Breast epithelium (tissue), 4 donors: ENCODE data around the gene SERINC5. TPM values are rescaled to one million over a fixed set of nuclear protein-coding genes. Genes with fewer than 3 reads are reported as not detected.

Experiments used
- DNase-seq, 2 donors: peaks; one replicate each; pipeline ENCODE4 v3.0.0-alpha.2; 2019; ENCODE audit warnings: low spot score in 2 of 2
- H3K27ac ChIP-seq, 2 donors: fragments of 200-600 bp; sonication (generic) in 1 of 2; one replicate each; pipeline ENCODE4 v1.5.1; 2016 to 2019; ENCODE audit warnings: mild to moderate bottlenecking in 1 of 2
- H3K27me3 ChIP-seq, 2 donors: fragments of 200-600 bp; sonication (generic) in 1 of 2; one replicate each; pipeline versions ENCODE4 v1.5.1 to v1.6.0; 2017 to 2019; ENCODE audit warnings: control low read depth in 1 of 2, mild to moderate bottlenecking in 1 of 2
- H3K36me3 ChIP-seq: fragments of 200-600 bp; one replicate; pipeline ENCODE4 v1.5.1; 2019
- H3K4me1 ChIP-seq, 2 donors: fragments of 200-600 bp; sonication (generic); one replicate each; pipeline ENCODE4 v1.5.1; 2016 to 2019; ENCODE audit warnings: control low read depth in 1 of 2
- H3K4me3 ChIP-seq, 3 donors: fragments of 200-600 bp; sonication (generic); 1 replicate in 2 of 3; 2 replicates in 1 of 3; pipeline ENCODE4 v1.5.1; 2016 to 2019; ENCODE audit warnings: mild to moderate bottlenecking in 3 of 3, moderate library complexity in 2 of 3
- H3K9me3 ChIP-seq, 2 donors: fragments of 200-600 bp; sonication (generic) in 1 of 2; one replicate each; pipeline ENCODE4 v1.5.1; 2016 to 2019; ENCODE audit warnings: control low read depth in 1 of 2
- CTCF ChIP-seq, 3 donors: fragments of 450-650 bp; IDR thresholded peaks; one replicate each; pipeline ENCODE4 v1.5.1; 2016 to 2017; ENCODE audit warnings: antibody characterized with exemption in 3 of 3, mild to moderate bottlenecking in 3 of 3, moderate library complexity in 3 of 3
- POLR2A ChIP-seq: fragments of 450-650 bp; IDR thresholded peaks from one replicate; pipeline ENCODE4 v1.6.1; 2016; ENCODE audit warnings: antibody characterized with exemption, mild to moderate bottlenecking, moderate library complexity
- POLR2AphosphoS5 ChIP-seq, 3 donors: sonication (generic); formaldehyde crosslinking; IDR thresholded peaks; one replicate each; pipeline ENCODE4 v1.6.1; 2017; ENCODE audit warnings: antibody characterized with exemption in 3 of 3
- intact Hi-C: fragments of 100-400 bp; cut with DNase I; formaldehyde crosslinking; loops from one replicate; pipeline ENCODE4 v1.15.1; 2023; ENCODE audit warnings: low total_unique reads
- total RNA-seq, 3 donors: library from RNA; depleted of rRNA; stranded (reverse); fragments of >200 nt; gene quantifications; one replicate each; pipeline ENCODE4 v1.1.0, GENCODE V29; 2016

The SERINC5 gene
- total RNA-seq, 3 donors from 2014 or later, result 12.6 to 32.9 (median 28.5) TPM

GRCh38 chr5:80082731-80083100 lies 173.1 kb downstream of the SERINC5 start:
- Histone ChIP-seq H3K27ac (peak overlapping the region; percentile 71 to 78), H3K36me3 (no peaks in the 10 kb centered on the region), H3K4me3 (peak overlapping the region; percentile 25 to 61 (median 47)), H3K4me1 (no peaks in the 10 kb centered on the region), H3K27me3 (no peaks in the 10 kb centered on the region), H3K9me3 (no peaks in the 10 kb centered on the region)
- intact Hi-C loops, result no loop called here
- DNase-seq, result peak; percentile 24 to 80
- no peak for TF ChIP-seq POLR2AphosphoS5 (IDR thresholded peaks at IDR 0.05)
- no peak for TF ChIP-seq POLR2A
- peak in 2 of 3 donors; percentile 61 to 74 for TF ChIP-seq CTCF (IDR thresholded peaks at IDR 0.05)

- H3K4me1 ChIP-seq, result no peaks in the 10 kb centered on the region
- H3K36me3 ChIP-seq, result no peaks in the 10 kb centered on the region
- TF ChIP-seq POLR2A, result no peak
- no peak for TF ChIP-seq CTCF (IDR thresholded peaks at IDR 0.05)
- TF ChIP-seq POLR2AphosphoS5 (IDR thresholded peaks at IDR 0.05), result no peak
- no peak for DNase-seq
- peak overlapping the region; percentile 71 to 78 for H3K27ac ChIP-seq
- H3K9me3 ChIP-seq, result no peaks in the 10 kb centered on the region
- no peaks in the 10 kb centered on the region for H3K27me3 ChIP-seq
- intact Hi-C loops, result no loop called here
- peak overlapping the region in 2 of 3 donors; percentile 47 to 61 for H3K4me3 ChIP-seq
Measured at GRCh38 chr5:80082281-80082680, 173.6 kb downstream of the SERINC5 start.

GRCh38 chr5:80078921-80079320 lies 176.9 kb downstream of the SERINC5 start:
- DNase-seq, result no peak
- Histone ChIP-seq H3K9me3 (no peaks in the 10 kb centered on the region), H3K4me1 (no peaks in the 10 kb centered on the region), H3K36me3 (no peaks in the 10 kb centered on the region), H3K27me3 (no peaks in the 10 kb centered on the region), H3K27ac (no peak overlapping the region), H3K4me3 (no peak overlapping the region)
- intact Hi-C loops, result no loop called here
- TF ChIP-seq POLR2A (no peak), CTCF (IDR thresholded peaks at IDR 0.05) (no peak), POLR2AphosphoS5 (IDR thresholded peaks at IDR 0.05) (no peak)

GRCh38 chr5:80077051-80077714 lies 178.7 kb downstream of the SERINC5 start:
- DNase-seq, result no peak
- intact Hi-C loops, result no loop called here
- H3K36me3 ChIP-seq, result no peaks in the 10 kb centered on the region
- no peaks in the 10 kb centered on the region for H3K4me1 ChIP-seq
- H3K4me3 ChIP-seq, result no peak overlapping the region
- H3K9me3 ChIP-seq, result no peaks in the 10 kb centered on the region
- no peaks in the 10 kb centered on the region for H3K27me3 ChIP-seq
- H3K27ac ChIP-seq, result no peak overlapping the region
- no peak for TF ChIP-seq POLR2AphosphoS5 (IDR thresholded peaks at IDR 0.05)
- no peak for TF ChIP-seq CTCF (IDR thresholded peaks at IDR 0.05)
- no peak for TF ChIP-seq POLR2A

- Histone ChIP-seq H3K27ac (no peak overlapping the region), H3K4me1 (no peaks in the 10 kb centered on the region), H3K27me3 (no peaks in the 10 kb centered on the region), H3K4me3 (no peak overlapping the region), H3K9me3 (no peaks in the 10 kb centered on the region), H3K36me3 (no peaks in the 10 kb centered on the region)
- TF ChIP-seq POLR2AphosphoS5 (IDR thresholded peaks at IDR 0.05) (no peak), POLR2A (no peak), CTCF (IDR thresholded peaks at IDR 0.05) (no peak)
- intact Hi-C loops, result no loop called here
- no peak for DNase-seq
Measured at GRCh38 chr5:80076131-80077050, 179.5 kb downstream of the SERINC5 start.
